HepG2 (cell line): Measurements from ENCODE around the gene SMOC1.

Source experiments
- ETV6 ChIP-seq: sonication (generic); formaldehyde crosslinking; conservative IDR thresholded peaks from 2 replicates; pipeline ENCODE4 v1.4.0; 2020; ENCODE audit warnings: missing genetic modification reagents
- MXI1 ChIP-seq: IDR thresholded peaks from 3 replicates; pipeline ENCODE4 v1.6.1; 2012; ENCODE audit warnings: low read depth, low read length, inconsistent platforms, borderline replicate concordance
- PAX8 ChIP-seq: sonication (generic); formaldehyde crosslinking; IDR thresholded peaks from 2 replicates; pipeline ENCODE4 v1.8.0; 2022; ENCODE audit warnings: mild to moderate bottlenecking, missing genetic modification reagents, borderline replicate concordance
- POLR2G ChIP-seq: fragments of 200-400 bp; formaldehyde crosslinking; IDR thresholded peaks from 2 replicates; pipeline ENCODE4 v1.6.1; 2018; ENCODE audit warnings: mild to moderate bottlenecking, low read depth, low read length, moderate library complexity
- ZFX ChIP-seq: sonication (generic); formaldehyde crosslinking; IDR thresholded peaks from 2 replicates; pipeline ENCODE4 v1.4.0; 2020; ENCODE audit warnings: mild to moderate bottlenecking, low read depth, missing genetic modification reagents, moderate library complexity
- ZNF274 ChIP-seq: sonication (generic); formaldehyde crosslinking; IDR thresholded peaks from 2 replicates; pipeline ENCODE4 v1.5.1; 2020; ENCODE audit warnings: mild to moderate bottlenecking, missing genetic modification reagents
- ZNF296 ChIP-seq: sonication (generic); formaldehyde crosslinking; conservative IDR thresholded peaks from 2 replicates; pipeline ENCODE4 v1.5.0; 2020; ENCODE audit warnings: mild to moderate bottlenecking, missing genetic modification reagents
- ZNF670 ChIP-seq: sonication (generic); formaldehyde crosslinking; IDR thresholded peaks from 2 replicates; pipeline ENCODE4 v1.8.0; 2022; ENCODE audit warnings: mild to moderate bottlenecking, missing genetic modification reagents, borderline replicate concordance

DNA sequence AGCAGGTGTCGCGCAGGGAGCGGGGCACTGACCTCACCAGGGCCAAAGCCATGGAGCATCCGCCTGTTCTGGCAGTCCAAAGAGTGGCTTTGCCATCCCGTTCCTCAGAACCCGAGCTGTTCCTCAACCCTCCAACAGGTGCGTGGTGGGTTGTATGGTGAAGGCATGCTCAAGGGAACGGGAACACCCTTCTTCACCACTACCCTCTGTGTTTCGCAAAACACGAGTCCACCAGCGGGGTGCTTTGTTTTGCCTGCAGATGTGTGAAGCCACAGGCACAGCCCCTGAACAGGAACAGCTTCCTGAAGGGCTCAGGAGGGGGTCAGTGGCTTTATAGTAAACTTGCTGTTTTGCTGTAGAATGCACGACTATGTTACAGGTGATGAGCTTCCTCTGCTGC, 52.7 kb downstream of the SMOC1 start:
- TF ChIP-seq ZNF296 (CRISPR knock-in tag) (no peak), PAX8 (CRISPR knock-in tag) (no peak), POLR2G (no peak), MXI1 (no peak), ZNF274 (CRISPR knock-in tag) (no peak), ZNF670 (CRISPR knock-in tag) (no peak), ETV6 (CRISPR knock-in tag) (no peak), ZFX (CRISPR knock-in tag) (no peak)
